Stimulated activated CD8-positive, alpha-beta memory T cell treated with anti-CD3 and anti-CD28 coated beads, Interleukin-7, amount 100 ng/mL, for 1 hour (primary cell): ENCODE measurements around the gene MYO1F.
"Not testable (repeated sequence)": the region's sequence is repeated elsewhere in the genome, so short reads cannot be mapped to it uniquely, and the experiment has no call there.

Source experiments
- DNase-seq, 2 donors: peaks; one replicate each; pipeline ENCODE4 v3.0.0-alpha.2; 2020; ENCODE audit warnings: low read depth in 2 of 2

The MYO1F gene

GRCh38 chr19:8564866-8565265 lies 12.4 kb downstream of the MYO1F start:
- DNase-seq = not testable (repeated sequence)

- DNase-seq = no peak
Observed at GRCh38 chr19:8561075-8561764, 16.0 kb downstream of the MYO1F start.

GRCh38 chr19:8558325-8558724 lies 18.9 kb downstream of the MYO1F start:
- DNase-seq = no peak

- DNase-seq = no peak
Observed at GRCh38 chr19:8557642-8558238, 19.5 kb downstream of the MYO1F start.

- DNase-seq = not testable (repeated sequence)
Observed at GRCh38 chr19:8553729-8554128, 23.5 kb downstream of the MYO1F start.

GRCh38 chr19:8552810-8553209 lies 24.4 kb downstream of the MYO1F start:
- no peak for DNase-seq

GRCh38 chr19:8550070-8550469 lies 27.2 kb downstream of the MYO1F start:
- DNase-seq = no peak

GRCh38 chr19:8545743-8546142 lies 31.5 kb downstream of the MYO1F start:
- no peak for DNase-seq

GRCh38 chr19:8544168-8544567 lies 33.1 kb downstream of the MYO1F start:
- DNase-seq = no peak

- DNase-seq = no peak
Observed at GRCh38 chr19:8539621-8540149, 37.6 kb downstream of the MYO1F start.

GRCh38 chr19:8537099-8537498 lies 40.1 kb downstream of the MYO1F start:
- no peak for DNase-seq

GRCh38 chr19:8536282-8536681 lies 41.0 kb downstream of the MYO1F start:
- no peak for DNase-seq

- DNase-seq = no peak
Observed at GRCh38 chr19:8532225-8532624, 45.0 kb downstream of the MYO1F start.

- no peak for DNase-seq
Observed at GRCh38 chr19:8531470-8531869, 45.8 kb downstream of the MYO1F start.

- DNase-seq = no peak
Observed at GRCh38 chr19:8530061-8530679, 47.1 kb downstream of the MYO1F start.

- no peak for DNase-seq
Observed at GRCh38 chr19:8529369-8530006, 47.8 kb downstream of the MYO1F start.

GRCh38 chr19:8528500-8528899 lies 48.7 kb downstream of the MYO1F start:
- DNase-seq = no peak

GRCh38 chr19:8526345-8527091 lies 50.7 kb downstream of the MYO1F start:
- no peak for DNase-seq

- no peak for DNase-seq
Observed at GRCh38 chr19:8525401-8525684, 51.9 kb downstream of the MYO1F start.

GRCh38 chr19:8519388-8519787 lies 57.9 kb downstream of the MYO1F start:
- DNase-seq = no peak

GRCh38 chr19:8518536-8518935 lies 58.7 kb downstream of the MYO1F start:
- DNase-seq = no peak
